Kidney (tissue), 22 donors: Measurements from ENCODE around the gene IQGAP3. TPM values are rescaled to one million over a fixed set of nuclear protein-coding genes. Genes with fewer than 3 reads are reported as not detected.

ENCODE experiments used
- DNase-seq, 5 donors: peaks; one replicate each; pipeline ENCODE4 v3.0.0-alpha.2; 2013 to 2020
- FAIRE-seq: peaks from 2 replicates; lab custom pipeline; 2012; peaks lifted over from hg19 to GRCh38; lab: Jason Lieb, UNC
- H3K27ac ChIP-seq, 2 donors: one replicate each; pipeline ENCODE4 v1.7.0; 2013; ENCODE audit warnings: low read depth in 2 of 2, low read length in 2 of 2, inconsistent platforms in 1 of 2
- H3K27me3 ChIP-seq: one replicate; pipeline ENCODE4 v1.7.1; 2013; ENCODE audit warnings: low read length, inconsistent platforms; ENCODE audit not compliant: control insufficient read depth, insufficient read depth
- H3K36me3 ChIP-seq, 3 donors: one replicate each; pipeline versions ENCODE4 v1.7.0 to v1.7.1; 2013; ENCODE audit warnings: low read length in 3 of 3, control low read depth in 1 of 3, inconsistent platforms in 1 of 3; ENCODE audit not compliant: insufficient read depth in 3 of 3, control insufficient read depth in 2 of 3
- H3K4me1 ChIP-seq, 3 donors: one replicate each; pipeline versions ENCODE4 v1.7.0 to v1.7.1; 2013; ENCODE audit warnings: low read length in 3 of 3, inconsistent platforms in 1 of 3, low read depth in 1 of 3; ENCODE audit not compliant: control insufficient read depth in 2 of 3, insufficient read depth in 2 of 3
- H3K4me3 ChIP-seq, 3 donors: one replicate each; pipeline versions ENCODE4 v1.7.0 to v1.8.1; 2013; ENCODE audit warnings: low read length in 3 of 3, control low read depth in 1 of 3, inconsistent platforms in 1 of 3
- H3K9ac ChIP-seq, 3 donors: one replicate each; pipeline versions ENCODE4 v1.7.0 to v1.7.1; 2013; ENCODE audit warnings: low read length in 3 of 3, control low read depth in 1 of 3, inconsistent platforms in 1 of 3
- H3K9me3 ChIP-seq, 3 donors: one replicate each; pipeline versions ENCODE4 v1.7.0 to v1.7.1; 2013; ENCODE audit warnings: low read length in 3 of 3, control low read depth in 1 of 3, inconsistent platforms in 1 of 3; ENCODE audit not compliant: control insufficient read depth in 2 of 3, insufficient read depth in 1 of 3
- intact Hi-C: fragments of 100-400 bp; cut with DNase I; formaldehyde crosslinking; loops from one replicate; pipeline ENCODE4 v1.11.1; 2022
- long read RNA-seq, 10 donors: library from polyadenylated mRNA in 1 of 10; unstranded in 1 of 10; transcript quantifications; one replicate each; pipeline ENCODE4 v2.0.0 and lab custom pipeline, GENCODE V29; 2021 to 2026
- polyA plus RNA-seq: library from polyadenylated mRNA; stranded (reverse); fragments of 350-450 nt; fragmentation: Illumina TruSeq; extraction: RNeasy Lipid Tissue Mini Kit (QIAGEN cat#74804); gene quantifications from one replicate; pipeline ENCODE4 v1.2.3, GENCODE V29; 2014; ENCODE audit warnings: low read depth, low replicate concordance; ENCODE audit not compliant: insufficient read depth
- total RNA-seq: library from RNA; stranded (reverse); fragmentation: NEBNext Ultra II Directional; extraction: Animal tissue kit (Norgen Biotek cat#: 25700); gene quantifications from one replicate; pipeline ENCODE4 v1.2.1, GENCODE V29; 2021
- TF ChIP-seq, protein P1 (sequence below): IDR thresholded peaks from 3 replicates; pipeline ENCODE4 v1.5.1; 2012; ENCODE audit warnings: mild to moderate bottlenecking, moderate library complexity, borderline replicate concordance; ENCODE audit not compliant: insufficient read depth; ENCODE audit errors: extremely low read depth
- donor health status: control.
- donor health status: control.
- donor health status: control.
- donor health status: control.
- donor health status: control.
- donor health status: DM: yes; HTN: yes; CAD: no.
- donor health status: Normal renal cell carcinoma (clear cell type).

The IQGAP3 gene, protein sequence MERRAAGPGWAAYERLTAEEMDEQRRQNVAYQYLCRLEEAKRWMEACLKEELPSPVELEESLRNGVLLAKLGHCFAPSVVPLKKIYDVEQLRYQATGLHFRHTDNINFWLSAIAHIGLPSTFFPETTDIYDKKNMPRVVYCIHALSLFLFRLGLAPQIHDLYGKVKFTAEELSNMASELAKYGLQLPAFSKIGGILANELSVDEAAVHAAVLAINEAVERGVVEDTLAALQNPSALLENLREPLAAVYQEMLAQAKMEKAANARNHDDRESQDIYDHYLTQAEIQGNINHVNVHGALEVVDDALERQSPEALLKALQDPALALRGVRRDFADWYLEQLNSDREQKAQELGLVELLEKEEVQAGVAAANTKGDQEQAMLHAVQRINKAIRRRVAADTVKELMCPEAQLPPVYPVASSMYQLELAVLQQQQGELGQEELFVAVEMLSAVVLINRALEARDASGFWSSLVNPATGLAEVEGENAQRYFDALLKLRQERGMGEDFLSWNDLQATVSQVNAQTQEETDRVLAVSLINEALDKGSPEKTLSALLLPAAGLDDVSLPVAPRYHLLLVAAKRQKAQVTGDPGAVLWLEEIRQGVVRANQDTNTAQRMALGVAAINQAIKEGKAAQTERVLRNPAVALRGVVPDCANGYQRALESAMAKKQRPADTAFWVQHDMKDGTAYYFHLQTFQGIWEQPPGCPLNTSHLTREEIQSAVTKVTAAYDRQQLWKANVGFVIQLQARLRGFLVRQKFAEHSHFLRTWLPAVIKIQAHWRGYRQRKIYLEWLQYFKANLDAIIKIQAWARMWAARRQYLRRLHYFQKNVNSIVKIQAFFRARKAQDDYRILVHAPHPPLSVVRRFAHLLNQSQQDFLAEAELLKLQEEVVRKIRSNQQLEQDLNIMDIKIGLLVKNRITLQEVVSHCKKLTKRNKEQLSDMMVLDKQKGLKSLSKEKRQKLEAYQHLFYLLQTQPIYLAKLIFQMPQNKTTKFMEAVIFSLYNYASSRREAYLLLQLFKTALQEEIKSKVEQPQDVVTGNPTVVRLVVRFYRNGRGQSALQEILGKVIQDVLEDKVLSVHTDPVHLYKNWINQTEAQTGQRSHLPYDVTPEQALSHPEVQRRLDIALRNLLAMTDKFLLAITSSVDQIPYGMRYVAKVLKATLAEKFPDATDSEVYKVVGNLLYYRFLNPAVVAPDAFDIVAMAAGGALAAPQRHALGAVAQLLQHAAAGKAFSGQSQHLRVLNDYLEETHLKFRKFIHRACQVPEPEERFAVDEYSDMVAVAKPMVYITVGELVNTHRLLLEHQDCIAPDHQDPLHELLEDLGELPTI (N-terminal part only)
- total RNA-seq (1.7 TPM), polyA plus RNA-seq (0.13 TPM)
- long read RNA-seq, donor 1, result 0 reads
- long read RNA-seq, donor 2, result 0 reads
- long read RNA-seq, donor 3, partial matches to known transcripts, result 7 of 7 reads
- long read RNA-seq, donor 3, other reads (novel, unspliced or antisense), result 0 of 7 reads
- long read RNA-seq, donor 4, partial matches to known transcripts, result 9 of 9 reads
- long read RNA-seq, donor 4, other reads (novel, unspliced or antisense), result 0 of 9 reads
- long read RNA-seq, donor 5, result 0 reads
- long read RNA-seq, donor 6, result 0 reads
- long read RNA-seq, donor 7, result 0 reads
- long read RNA-seq, donor 8, result 0 reads
- long read RNA-seq, donor 9, result 0 reads
- long read RNA-seq, donor 10, result 0 reads

DNA sequence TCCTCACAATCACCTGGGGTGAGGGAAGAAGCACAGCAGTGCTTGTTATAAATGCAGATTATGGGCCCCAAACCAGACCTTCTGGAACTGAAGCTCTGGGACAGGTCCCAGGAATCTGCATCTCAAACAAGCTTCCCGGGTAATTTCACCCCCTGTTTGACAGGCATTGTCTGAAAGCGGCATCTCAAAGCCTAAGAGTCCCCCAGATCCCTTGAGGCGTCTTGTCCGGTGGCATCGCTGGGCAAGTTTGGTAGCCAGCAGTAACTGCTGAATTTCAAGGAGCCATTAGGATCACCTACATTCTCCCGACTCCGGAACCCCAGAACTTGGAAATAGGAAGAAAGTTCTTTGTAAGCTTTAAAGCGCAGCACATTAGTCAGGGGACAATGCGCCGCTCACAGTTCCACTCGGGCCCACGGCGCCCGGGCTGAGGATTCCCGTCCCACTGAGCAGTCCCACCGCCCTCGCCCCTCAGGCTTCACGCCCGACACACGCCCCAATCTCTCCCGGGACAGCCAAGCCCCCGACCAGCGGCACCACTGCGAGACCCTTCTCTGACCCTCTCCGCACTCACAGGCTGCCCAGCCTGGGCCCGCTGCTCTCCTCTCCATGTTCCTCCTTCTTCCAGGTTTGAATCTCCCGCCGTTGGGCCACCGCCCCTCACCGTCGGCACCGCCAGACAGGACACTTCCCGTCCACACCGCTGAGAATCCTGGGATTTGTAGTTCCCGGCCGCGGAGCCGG is at the start of gene IQGAP3:
Gene IQGAP3, minus strand, starts transcription at position 647 of the 744 bp plus-strand sequence. Its CDS starts 36 bp downstream, at position 611.
- Histone ChIP-seq H3K9ac (peak within 1 kb of the TSS in 1 of 3 donors; percentile 2), H3K27ac (no peak within 1 kb of the TSS), H3K36me3 (no peaks in the 10 kb centered on the region), H3K27me3 (no peaks in the 10 kb centered on the region), H3K4me1 (peaks cover 0 to 2% (median 0%) of the 10 kb centered on the region in 3 donors), H3K9me3 (no peaks in the 10 kb centered on the region), H3K4me3 (peak within 1 kb of the TSS; percentile 37 to 60 (median 55))
- TF ChIP-seq, protein P1, sequence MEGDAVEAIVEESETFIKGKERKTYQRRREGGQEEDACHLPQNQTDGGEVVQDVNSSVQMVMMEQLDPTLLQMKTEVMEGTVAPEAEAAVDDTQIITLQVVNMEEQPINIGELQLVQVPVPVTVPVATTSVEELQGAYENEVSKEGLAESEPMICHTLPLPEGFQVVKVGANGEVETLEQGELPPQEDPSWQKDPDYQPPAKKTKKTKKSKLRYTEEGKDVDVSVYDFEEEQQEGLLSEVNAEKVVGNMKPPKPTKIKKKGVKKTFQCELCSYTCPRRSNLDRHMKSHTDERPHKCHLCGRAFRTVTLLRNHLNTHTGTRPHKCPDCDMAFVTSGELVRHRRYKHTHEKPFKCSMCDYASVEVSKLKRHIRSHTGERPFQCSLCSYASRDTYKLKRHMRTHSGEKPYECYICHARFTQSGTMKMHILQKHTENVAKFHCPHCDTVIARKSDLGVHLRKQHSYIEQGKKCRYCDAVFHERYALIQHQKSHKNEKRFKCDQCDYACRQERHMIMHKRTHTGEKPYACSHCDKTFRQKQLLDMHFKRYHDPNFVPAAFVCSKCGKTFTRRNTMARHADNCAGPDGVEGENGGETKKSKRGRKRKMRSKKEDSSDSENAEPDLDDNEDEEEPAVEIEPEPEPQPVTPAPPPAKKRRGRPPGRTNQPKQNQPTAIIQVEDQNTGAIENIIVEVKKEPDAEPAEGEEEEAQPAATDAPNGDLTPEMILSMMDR, result no peak
- FAIRE-seq (no peak), DNase-seq (peak; percentile 89 to 95 (median 92))
- intact Hi-C loops, result no loop called here

DNA sequence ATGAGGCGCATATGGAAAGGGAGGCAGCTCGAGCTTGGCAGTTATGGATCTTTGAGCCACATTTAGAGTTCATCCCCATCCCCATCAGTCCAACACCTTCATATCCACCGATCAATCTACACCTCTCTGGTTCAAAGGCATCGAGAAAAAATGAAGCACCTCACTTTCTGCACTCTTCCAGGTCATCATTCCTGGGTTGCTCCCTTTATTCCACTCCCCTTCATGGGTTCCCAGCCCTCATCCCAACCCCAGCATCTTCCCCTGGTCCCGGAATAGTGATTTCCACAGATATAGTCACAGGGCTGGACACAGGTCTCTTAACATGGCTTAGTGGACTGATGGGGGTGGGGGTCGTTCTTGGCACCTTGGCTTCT is 47.2 kb upstream of the IQGAP3 start:
- no peak for FAIRE-seq
- Histone ChIP-seq H3K27ac (no peak overlapping the region), H3K27me3 (peaks cover 3% of the 10 kb centered on the region), H3K4me3 (no peak overlapping the region), H3K9ac (no peak overlapping the region), H3K9me3 (no peaks in the 10 kb centered on the region), H3K36me3 (no peaks in the 10 kb centered on the region), H3K4me1 (peaks cover 0 to 12% (median 0%) of the 10 kb centered on the region in 3 donors)
- intact Hi-C loops, result no loop called here
- TF ChIP-seq, protein P1, result no peak
- DNase-seq, result no peak
